AG20443 (cell line): ENCODE measurements around the gene RASGEF1B.

Source experiments
- DNase-seq: peaks from one replicate; pipeline ENCODE4 v3.0.0; 2012; ENCODE audit warnings: low spot score, mixed read lengths

Gene RASGEF1B

DNA sequence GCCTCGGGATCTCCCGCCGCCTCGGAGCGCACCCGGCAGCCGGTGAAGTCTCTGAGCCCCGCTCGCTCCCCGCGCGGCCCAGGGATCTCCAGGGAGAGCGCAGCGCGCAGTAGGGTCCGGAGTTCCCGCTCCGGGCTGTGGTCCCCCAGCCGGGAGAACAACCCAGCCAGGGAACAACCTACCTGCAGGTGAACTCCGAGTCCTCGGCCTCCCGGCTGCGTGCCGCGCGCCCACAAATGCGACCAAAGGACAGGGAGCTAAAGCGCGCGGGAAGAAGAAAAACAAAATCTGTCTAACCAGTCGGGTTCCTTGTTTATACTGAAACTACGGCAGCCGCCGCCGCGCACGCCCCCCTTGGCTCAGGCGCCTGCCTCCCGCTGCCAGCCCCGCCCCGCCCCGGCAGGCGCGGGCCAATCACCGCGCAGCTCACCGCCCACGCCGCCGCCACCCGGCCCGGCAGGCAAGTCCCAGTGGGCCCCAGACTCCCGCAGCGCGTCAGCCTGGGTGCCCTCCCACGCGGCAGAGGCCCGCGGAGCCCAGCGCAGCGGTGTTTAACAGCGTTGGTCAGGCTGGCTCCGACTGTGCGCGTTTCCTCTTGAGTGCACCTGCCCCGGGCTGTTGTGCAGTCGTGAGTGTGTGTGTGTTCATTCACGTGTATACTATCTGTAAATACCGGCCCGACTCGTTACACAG lies at the start of gene RASGEF1B:
TSS of gene RASGEF1B (minus strand) at position 320 of the 693 bp plus-strand sequence. CDS start 12,399 bp downstream, outside the sequence.
- DNase-seq, result peak; percentile 84

DNA sequence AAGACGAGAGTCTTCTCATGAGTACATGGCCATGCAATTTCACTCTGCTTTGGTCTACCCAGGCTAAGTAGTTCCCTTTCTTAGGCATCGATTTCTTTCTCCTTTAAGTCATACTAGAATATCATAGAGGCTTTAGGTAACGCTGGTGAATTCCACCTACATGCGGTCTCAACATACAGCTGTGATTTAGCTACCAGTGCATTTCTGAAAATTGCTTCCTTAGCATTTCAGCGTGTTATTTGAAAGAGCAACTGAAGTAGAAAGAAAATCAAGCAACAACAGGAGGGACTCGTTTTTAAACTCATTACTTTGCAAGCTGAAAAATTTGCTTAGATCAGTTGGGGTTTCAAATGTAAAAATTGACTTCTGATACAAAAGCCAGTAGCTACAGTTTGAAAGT lies 48.1 kb upstream of the RASGEF1B start:
- no peak for DNase-seq

DNA sequence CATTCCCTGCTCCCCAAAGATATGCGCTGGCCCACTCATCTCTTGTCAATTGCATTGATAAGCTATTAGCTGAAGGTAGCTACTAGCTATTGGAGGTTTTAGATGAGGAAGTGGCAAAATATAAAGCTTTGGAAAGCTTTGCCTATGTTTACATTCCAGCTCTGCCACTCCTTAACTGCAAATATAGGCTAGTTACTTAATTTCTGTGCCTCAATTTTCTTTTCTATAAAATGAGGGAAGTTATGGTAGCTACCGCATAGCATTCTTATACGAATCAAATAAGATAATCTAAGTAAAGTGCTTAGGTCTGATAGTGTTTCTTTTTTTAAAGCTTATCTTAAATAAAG lies 47.7 kb upstream of the RASGEF1B start:
- no peak for DNase-seq

DNA sequence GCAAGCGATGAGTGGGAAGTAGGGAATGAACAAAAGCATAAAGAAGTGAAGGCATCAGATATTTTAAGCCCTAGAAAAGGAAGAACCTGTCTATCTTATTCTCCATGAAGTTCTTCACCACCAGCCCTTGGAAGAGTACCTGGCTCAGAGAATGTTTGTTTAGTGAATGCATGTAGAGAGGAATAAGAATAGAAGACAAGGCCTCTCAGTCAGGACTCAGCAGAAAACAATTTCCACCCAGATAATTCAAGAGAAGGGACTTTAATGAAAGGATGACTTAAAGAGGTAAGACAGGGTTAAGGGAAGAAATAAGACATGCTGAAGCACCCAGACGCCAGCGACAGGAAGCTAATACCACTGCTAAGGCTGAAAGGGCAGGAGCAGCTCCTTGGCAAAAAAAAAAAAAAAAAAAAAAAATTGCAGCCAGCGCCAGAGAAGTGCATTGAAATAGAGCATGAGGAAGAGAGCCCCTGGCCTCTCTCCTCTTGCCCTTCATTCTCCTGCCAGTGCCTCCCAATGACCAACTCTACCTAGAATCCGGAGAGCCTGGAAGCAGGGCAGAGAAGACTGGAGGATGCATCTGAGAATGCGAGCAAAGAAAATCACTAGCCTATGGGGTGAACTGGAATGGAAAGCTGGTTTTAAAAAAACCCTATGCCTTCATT lies 47.2 kb upstream of the RASGEF1B start:
- DNase-seq, result no peak

DNA sequence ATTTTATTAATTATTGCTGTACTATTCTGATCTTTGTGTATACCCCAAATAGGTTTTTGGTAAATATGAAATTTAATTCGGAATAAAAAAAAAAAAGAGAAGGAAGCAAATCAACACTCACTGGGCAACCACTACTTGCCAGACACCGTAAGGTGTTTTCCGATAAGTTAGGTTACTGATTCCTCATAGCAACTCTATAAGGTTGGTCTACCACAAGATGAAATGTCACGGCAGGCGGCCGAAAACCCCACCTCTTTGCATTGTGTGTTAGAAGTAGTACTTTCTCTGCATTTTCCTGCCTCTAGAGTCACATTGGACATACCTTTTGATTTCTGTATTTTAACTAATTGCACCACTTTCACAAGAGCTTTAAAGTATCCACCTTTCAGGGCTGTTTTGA lies 44.5 kb upstream of the RASGEF1B start:
- no peak for DNase-seq

DNA sequence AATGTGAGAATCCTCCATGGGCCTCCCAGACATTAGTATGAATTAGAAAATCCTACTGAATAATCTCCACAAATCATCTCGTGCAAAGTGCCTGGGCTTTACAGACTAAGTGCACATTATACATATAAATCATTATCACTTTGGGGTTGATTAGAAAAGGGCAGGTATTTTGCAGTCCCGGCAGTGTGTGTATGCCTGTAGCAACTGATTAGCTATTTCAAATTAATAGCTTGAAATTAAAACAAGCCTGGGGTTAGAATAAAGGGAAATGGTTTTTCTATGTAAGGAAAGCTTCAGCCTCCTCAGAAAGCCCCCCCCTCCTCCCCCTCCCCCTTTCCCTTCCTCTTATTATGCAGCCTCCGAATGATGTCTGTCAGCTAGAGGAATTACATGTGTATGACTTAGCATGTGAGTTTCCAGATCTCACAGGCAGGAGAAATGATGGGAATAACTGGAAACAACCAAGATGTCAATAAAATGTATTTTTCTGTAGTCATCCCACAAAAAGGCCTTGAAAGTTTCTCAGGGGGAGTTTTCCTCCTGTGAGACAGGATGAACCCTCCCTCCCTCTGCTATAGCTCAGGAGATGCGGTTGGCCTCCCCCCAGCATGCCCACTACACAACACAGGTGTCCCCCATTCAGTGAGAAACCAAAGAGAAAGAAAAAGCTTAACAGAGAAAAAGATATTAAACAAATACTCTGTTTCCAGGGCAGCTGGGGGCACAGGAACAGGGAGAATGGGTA lies 41.2 kb upstream of the RASGEF1B start:
- no peak for DNase-seq

DNA sequence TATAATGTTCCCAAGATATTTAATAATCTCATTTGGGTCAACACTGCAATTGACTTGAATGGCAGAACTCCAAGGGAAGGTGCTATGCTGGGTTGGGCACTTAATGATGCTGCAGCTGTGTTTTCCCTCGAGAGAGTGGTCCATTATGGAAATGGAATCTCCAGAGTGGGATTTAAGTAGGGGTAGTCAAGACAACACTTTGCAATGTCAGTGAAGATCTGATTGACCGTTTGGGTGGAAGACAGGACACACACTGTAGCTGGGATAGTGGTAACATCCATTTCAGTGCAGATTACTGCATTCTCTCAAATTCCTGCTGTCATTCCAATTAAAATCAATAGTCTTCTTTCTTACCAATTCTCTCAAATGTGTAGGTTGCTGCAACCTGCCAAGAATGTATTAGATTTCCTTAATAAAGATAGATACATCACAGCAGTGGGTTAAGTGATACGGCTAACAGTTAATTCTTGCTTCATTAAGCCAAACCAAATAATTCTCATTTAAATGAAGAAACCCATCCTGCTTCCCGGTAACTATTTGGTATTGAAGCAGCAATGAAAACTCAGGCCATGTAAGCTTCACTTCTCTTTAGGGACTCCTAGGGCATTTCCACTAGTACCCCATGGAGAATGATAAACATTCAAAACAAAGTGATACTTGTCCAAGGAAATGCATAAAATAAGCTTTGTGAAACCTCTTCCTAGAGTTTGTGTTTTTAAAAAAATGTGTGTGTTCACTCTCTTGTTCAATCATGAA lies 40.5 kb upstream of the RASGEF1B start:
- no peak for DNase-seq

DNA sequence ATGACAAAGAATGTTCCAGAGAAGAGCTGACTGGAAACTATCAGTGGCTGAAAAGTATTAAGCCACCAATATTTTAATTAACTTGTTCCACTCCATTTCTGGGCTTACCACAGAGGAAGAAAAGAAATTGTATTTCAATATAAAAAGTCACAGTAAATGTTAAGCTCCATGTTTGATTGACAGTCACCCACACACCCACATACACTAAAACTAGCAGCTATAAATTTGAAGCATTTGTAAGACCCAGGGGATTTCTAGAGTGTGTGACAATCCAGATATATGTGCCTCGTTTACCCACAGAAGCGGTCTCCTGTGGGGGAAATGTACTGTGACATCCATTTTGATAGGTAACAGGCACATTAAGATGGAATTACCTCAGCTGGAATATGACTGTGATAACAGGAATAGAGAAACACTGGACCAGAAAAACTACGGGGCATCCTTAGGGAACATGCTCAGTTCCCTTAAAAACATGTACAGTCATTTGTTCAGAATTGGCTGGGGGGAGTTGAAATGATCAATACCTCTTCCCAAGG lies 39.0 kb upstream of the RASGEF1B start:
- DNase-seq, result no peak

DNA sequence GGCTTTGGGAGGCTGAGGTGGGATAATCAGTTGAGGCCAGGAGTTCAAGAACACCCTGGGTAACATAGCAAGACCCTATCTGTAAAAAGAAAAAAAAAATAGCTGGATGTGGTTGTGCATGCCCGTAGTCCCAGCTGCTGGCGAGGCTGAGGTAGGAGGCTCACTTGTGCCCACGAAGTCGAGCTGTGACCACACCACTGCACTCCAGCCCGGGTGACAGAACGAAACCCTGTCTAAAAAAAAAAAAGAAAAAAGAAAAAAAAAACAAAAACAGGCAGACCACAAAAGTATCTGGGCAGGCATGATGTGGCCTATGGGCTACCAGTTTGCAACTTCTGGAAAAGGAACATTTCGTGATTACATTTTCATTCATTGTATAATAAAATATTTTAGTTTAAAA lies 38.1 kb upstream of the RASGEF1B start:
- no peak for DNase-seq

DNA sequence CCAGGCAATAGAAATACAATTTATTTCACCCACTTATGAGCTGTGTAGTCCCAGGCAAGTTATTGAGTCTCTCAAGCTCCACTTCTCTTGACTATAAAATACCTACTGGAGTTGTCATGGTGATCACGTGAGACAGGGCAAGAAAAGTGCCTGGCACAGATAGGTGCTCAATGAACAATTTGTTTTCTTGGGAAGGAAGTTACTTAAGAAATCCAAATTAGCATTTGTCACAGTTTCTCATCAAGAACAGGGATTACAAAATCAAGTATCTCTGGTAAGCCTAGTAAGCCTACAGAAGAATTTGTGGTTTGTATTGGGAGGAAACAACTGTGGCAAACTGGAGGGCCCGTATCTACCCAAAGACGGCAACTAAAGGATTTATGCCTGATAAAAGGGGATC lies 37.5 kb upstream of the RASGEF1B start:
- no peak for DNase-seq

DNA sequence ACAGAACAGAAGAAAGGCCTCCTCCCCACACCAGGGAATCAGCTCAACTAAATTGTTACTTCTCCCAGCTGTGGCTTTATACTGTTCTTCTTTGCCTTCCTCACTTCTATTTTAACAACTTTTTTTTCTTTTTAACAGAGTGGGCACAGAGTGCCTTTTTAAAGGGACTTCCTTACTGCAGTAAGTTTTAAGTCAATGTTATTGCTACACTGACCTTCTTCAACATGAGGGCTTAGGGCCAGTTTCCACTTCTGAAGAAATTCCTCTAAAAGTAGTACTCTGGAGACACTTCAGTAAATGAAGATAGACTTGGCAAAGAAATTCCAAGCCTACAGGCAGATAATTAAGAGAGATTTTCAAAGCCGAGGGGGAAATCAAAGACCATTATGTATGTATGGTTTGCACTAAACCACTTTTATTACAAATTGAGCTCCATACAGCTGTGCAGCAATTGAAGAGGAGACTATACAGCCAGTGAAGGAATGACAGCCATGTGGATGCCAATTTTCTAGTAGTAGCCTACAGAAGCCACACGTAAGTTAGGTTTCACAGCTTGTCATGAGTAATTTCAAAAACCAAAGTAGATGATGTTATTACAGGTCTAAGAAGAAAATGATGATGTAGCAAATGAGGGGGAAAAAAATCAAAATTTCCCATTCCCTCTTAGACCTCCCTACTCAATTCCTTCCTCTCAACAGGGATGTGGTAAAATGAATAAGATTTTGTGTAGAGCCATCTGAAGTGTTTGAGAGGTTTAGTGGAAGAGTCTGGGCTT lies 36.9 kb upstream of the RASGEF1B start:
- no peak for DNase-seq

DNA sequence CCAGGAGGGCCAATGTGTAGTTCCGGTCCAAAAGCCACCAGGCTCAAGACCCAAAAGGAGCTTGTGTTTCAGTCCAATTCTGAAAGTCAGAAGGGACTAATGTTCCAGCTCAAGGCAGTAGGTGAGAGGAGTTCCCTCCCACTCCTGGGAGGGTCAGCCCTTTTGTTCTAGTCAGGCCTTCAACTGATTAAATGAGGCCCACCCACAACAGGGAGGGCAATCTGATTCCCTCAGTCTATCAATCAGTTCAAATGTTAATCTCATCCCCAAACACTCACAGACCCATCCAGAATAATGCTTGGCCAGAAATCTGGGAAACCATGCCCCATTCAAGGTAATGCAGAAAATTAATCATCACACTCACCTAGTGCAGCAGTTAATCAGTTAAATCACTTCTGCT lies 35.8 kb upstream of the RASGEF1B start:
- DNase-seq, result no peak

DNA sequence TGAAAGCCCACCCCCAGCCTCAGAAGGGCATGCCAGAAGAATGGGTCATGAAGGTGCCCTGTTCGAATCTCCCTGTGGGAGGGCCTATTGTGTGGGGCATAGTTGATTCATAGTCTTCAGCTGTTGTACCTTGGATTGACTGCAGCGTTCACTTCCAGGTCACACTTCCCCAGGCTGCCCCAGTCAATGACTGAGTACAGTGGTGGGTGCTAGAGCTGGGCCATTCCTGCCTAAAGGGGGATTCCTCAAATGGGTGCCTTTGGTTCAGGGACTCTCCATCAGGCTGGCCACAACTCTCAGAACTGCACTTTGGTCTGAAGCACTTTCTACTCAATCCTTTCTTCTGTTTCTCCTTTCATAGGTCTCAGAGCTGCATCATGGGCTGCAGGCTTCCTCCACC lies 35.0 kb upstream of the RASGEF1B start:
- no peak for DNase-seq

DNA sequence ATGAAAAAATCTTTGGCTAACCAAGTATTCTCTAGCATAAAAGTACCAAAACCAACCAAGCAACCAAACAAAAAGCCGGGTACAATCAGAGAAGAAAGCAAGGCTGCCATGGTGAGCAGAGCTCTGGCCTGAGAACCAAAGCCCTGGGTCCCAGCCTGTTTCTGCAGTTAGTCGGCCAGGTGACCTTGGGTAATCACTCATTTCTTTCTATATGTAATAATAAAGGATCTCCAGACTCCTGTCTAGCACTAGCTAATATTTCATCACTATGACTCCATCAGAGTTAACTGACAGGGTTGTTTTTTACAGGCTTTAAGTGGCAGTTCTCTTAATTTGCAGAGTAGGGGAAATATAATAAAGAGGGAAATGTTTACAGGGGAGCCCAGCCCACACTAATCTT lies 34.0 kb upstream of the RASGEF1B start:
- no peak for DNase-seq

DNA sequence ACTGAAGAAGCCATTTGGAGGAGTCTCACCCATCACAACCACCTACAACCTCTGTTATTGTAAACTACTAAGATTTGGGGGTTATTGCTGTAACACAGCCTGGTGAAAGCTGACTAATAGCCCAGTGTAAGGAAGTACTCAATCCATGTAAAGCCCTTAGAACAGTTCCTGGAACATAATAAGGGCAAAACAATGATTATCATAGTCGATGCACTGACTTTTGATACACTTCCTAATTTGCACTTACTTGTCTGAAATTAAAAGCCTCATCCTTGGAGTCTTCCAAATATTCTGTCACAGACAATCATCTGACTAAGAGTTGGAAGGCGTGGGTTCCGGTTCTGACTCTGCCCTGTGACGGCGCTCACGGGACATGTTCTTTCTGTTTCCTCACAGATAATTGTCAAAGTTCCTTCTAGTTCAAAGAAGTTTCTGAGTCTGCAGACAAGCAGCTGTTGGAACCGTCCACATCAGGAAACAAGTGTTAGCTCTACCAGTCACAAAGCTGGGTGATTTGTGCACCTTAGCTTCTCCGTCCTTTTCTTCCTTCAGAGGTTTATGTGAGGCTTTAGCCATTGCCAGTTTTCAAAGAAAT lies 33.4 kb upstream of the RASGEF1B start:
- DNase-seq, result no peak

DNA sequence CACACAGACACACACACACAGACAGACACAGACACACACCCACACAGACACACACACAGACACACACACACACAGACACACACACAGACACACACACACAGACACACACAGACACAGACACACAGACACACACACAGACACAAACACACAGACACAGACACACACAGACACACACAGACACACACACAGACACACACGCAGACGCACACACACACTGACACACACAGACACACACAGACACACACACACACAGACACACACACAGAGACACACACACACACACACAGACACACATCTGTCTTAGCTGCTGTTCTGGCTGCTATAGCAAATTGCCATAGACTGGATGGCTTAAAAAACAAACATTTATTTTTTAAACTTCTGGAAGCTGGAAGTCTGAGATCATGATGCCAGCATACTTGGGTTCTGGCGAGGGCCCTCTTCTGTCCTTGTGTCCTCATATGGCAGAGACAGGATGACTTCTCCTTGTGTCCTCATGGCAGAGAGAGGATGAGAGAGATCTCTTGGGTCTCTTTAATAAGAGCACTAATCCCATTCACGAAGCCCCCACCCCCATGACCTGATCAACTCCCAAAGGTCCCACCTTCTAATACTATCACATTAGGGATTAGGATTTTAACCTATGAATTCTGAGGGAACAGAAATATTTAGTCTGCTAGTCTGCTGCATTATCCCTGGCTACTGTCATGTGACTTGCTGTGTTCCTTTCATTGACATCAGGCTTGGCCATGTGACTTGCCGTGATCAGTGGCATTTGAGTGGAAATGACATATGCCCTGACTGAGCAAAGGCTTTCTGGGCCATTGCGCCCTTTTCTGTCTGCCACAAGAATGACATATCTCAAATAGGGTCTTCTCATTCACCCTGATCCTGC lies 32.7 kb upstream of the RASGEF1B start:
- DNase-seq, result no peak

DNA sequence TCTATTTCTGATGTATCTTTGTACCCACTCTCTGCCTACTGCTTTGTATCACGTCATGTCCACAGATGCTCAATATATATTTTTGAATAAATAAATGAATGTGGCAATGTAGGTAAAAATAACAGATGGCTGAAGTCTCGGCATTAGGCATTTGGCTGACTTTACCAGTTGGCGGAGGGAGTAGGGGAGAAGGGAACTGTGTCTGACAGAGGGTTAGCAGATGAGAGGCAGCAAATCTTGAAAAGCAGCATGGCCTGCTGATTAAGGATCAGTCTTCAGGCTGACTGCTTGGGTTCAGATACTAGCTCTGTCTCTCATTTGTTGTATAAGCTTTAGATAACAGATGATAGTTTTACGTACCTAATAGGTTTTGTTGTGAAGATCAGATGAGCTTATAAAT lies 31.9 kb upstream of the RASGEF1B start:
- DNase-seq, result no peak

DNA sequence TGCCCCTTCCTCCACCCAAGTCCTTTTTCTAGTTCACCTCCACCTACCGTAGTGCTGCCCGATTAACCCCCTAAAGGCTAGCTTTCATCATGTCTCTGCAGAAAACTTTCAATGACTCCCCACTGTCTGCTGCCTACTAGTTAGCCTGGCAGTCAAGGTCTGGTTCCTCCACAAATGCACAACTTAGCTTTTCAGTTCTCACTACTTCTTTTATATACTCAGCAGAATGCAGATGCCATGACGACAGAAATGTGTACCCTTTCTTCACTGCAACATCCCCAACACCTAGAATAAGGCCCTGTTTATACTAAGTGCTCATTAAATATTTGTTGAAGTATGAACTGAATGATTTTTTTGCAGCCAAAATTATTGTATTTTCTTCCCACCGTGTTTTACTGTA lies 30.9 kb upstream of the RASGEF1B start:
- no peak for DNase-seq

DNA sequence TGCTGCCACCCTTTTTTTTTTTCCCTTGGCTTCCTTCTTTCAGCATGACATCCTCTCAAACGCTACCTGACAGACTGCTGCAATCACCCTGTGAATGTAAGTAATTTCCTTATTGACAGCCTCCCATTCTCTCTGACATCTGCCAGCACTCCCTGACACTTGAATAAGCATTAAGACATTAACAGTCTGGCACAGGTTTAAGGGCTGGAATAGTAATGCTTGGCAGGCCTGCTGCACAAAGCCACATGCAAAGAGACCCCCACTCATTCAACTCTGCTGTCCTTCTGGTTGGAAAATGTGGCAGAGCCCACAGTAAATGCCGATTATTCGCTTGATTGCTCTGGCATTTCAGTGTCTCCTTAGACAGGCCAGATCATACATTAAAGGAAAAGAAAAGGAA lies 28.1 kb upstream of the RASGEF1B start:
- DNase-seq, result no peak

DNA sequence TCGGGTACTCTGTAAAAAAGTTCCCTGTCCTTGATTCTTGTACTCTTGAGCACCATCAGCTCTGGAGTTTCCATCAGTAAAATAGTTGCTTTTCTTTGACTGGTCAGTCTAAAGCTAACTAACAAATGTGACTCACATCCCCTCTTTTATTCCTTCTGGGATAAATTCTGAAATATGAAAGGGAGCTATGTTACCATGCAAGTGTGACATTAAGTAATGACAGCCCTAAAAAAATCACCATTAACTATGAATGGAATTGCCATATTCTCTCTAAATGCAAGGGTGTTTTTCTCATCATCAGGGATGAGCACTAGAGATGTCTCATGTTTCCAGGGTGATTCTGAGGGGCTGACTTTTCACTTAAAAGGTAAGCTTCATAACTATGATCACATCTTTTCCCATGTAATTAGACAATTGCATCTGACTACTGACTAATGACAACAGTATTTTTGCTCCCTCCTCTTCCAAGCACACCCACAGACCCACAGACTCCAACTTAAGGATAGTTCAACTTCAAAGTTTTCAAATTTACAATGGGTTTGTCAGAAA lies 26.9 kb upstream of the RASGEF1B start:
- DNase-seq, result no peak
